ENCODE measurements around the gene TDRD1. TPM values are rescaled to one million over a fixed set of nuclear protein-coding genes. Genes with fewer than 3 reads are reported as not detected.
"Not testable (repeated sequence)": the region's sequence is repeated elsewhere in the genome, so short reads cannot be mapped to it uniquely, and the experiment has no call there.

The TDRD1 gene
- total RNA-seq, 1 donor from 2014 or later = not detected

DNA sequence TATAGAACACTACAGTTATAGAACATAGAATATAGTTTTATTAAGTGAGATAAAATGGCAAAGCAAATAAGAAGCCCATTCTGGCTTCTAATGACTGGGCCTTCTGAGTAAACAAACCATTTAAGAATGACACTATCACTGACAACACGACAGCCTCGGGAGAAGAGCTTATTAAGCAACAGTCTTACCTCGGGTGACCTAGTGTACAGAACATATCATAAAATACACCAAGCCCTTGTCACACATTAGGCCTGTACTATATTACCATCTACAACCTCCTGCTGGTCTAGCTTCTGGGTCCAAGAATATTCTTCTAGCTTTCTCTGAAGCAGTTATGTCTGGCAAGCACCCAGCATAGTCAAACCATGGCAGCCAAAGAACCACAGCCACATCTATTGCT lies 37.1 kb upstream of the TDRD1 start:
- H3K9me3 Mint-ChIP-seq (ENCODE audit: low read depth) = no peaks in the 10 kb centered on the region
- no peak overlapping the region for H3K27ac Mint-ChIP-seq (ENCODE audit: unreplicated experiment)
- H3K36me3 Mint-ChIP-seq (ENCODE audit: low read depth) = peaks cover 23% of the 10 kb centered on the region
- H3K27me3 Mint-ChIP-seq (ENCODE audit: low read depth) = no peaks in the 10 kb centered on the region
- TF ChIP-seq, protein P1, sequence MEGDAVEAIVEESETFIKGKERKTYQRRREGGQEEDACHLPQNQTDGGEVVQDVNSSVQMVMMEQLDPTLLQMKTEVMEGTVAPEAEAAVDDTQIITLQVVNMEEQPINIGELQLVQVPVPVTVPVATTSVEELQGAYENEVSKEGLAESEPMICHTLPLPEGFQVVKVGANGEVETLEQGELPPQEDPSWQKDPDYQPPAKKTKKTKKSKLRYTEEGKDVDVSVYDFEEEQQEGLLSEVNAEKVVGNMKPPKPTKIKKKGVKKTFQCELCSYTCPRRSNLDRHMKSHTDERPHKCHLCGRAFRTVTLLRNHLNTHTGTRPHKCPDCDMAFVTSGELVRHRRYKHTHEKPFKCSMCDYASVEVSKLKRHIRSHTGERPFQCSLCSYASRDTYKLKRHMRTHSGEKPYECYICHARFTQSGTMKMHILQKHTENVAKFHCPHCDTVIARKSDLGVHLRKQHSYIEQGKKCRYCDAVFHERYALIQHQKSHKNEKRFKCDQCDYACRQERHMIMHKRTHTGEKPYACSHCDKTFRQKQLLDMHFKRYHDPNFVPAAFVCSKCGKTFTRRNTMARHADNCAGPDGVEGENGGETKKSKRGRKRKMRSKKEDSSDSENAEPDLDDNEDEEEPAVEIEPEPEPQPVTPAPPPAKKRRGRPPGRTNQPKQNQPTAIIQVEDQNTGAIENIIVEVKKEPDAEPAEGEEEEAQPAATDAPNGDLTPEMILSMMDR (IDR thresholded peaks at IDR 0.05) = no peak
- no peak for DNase-seq (ENCODE audit: low spot score)
- H3K4me1 Mint-ChIP-seq (ENCODE audit: low read depth) = no peaks in the 10 kb centered on the region
- H3K4me3 Mint-ChIP-seq (ENCODE audit: unreplicated experiment) = no peak overlapping the region

DNA sequence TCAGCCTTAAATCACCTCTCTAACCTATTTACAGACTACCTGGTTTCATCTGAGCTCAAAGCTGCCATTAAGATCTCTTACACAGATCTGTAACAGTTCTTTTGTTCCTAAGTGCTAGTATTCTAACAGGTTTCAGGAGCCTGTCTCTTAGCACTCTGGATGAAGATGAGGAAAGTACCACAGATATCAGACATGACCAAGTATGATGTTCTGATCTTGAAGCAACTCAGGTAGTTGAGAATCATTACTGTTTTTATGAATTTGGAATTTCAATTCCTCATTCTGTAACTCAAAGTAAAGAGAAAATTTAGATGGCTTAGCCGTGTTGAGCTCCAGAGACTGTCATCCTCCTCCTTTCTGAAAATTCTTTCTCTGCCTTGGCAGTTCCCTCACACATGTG lies 36.0 kb upstream of the TDRD1 start:
- H3K4me1 Mint-ChIP-seq (ENCODE audit: low read depth) = no peaks in the 10 kb centered on the region
- H3K27ac Mint-ChIP-seq (ENCODE audit: unreplicated experiment) = no peak overlapping the region
- H3K4me3 Mint-ChIP-seq (ENCODE audit: unreplicated experiment) = no peak overlapping the region
- DNase-seq (ENCODE audit: low spot score) = no peak
- H3K36me3 Mint-ChIP-seq (ENCODE audit: low read depth) = peaks cover 30% of the 10 kb centered on the region
- no peaks in the 10 kb centered on the region for H3K9me3 Mint-ChIP-seq (ENCODE audit: low read depth)
- TF ChIP-seq, protein P1 (IDR thresholded peaks at IDR 0.05) = no peak
- no peaks in the 10 kb centered on the region for H3K27me3 Mint-ChIP-seq (ENCODE audit: low read depth)

DNA sequence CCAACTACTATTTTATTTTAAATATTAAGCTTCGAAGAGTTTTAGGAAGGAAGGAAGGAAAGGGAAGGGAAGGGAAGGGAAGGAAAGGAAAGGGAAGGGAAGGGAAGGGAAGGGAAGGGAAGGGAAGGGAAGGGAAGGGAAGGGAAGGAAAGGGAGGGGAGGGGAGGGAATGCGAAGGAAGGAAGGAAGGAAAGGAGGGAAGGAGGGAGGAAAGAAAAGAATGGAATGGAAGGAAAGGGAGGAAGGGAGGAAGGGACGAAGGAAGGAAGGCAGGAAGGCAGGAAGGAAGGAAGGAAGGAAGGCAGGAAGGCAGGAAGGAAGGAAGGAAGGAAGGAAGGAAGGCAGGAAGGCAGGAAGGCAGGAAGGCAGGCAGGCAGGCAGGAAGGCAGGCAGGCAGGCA lies 29.7 kb upstream of the TDRD1 start:
- H3K27ac Mint-ChIP-seq (ENCODE audit: unreplicated experiment); H3K4me3 Mint-ChIP-seq (ENCODE audit: unreplicated experiment); H3K9me3 Mint-ChIP-seq (ENCODE audit: low read depth); DNase-seq (ENCODE audit: low spot score); H3K27me3 Mint-ChIP-seq (ENCODE audit: low read depth): not testable (repeated sequence)
- peaks cover 13% of the 10 kb centered on the region for H3K4me1 Mint-ChIP-seq (ENCODE audit: low read depth)
- H3K36me3 Mint-ChIP-seq (ENCODE audit: low read depth) = peaks cover 36% of the 10 kb centered on the region

DNA sequence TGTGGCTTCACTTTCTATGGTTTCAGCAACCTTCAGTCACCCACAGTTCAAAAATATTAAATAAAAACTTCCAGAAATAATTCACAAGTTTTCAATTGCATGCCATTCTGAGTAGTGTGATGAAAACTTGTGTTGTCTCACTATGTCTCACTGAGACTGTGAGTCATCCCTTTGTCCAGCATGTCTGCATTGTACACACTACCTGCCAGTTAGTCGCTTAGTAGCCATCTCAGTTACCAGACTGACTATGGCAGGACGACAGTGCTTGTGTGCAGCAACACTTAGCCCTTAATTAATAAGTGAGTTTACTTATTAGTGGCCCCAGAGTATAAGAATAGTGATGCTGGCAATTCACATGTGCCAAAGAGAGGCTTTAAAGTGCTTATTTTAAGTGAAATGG lies 27.7 kb upstream of the TDRD1 start:
- H3K4me1 Mint-ChIP-seq (ENCODE audit: low read depth) = peaks cover 13% of the 10 kb centered on the region
- H3K4me3 Mint-ChIP-seq (ENCODE audit: unreplicated experiment) = no peak overlapping the region
- TF ChIP-seq, protein P1 (IDR thresholded peaks at IDR 0.05) = no peak
- H3K36me3 Mint-ChIP-seq (ENCODE audit: low read depth) = peaks cover 37% of the 10 kb centered on the region
- no peak for DNase-seq (ENCODE audit: low spot score)
- peaks cover 6% of the 10 kb centered on the region for H3K9me3 Mint-ChIP-seq (ENCODE audit: low read depth)
- H3K27ac Mint-ChIP-seq (ENCODE audit: unreplicated experiment) = peak overlapping the region; percentile 87
- no peaks in the 10 kb centered on the region for H3K27me3 Mint-ChIP-seq (ENCODE audit: low read depth)

DNA sequence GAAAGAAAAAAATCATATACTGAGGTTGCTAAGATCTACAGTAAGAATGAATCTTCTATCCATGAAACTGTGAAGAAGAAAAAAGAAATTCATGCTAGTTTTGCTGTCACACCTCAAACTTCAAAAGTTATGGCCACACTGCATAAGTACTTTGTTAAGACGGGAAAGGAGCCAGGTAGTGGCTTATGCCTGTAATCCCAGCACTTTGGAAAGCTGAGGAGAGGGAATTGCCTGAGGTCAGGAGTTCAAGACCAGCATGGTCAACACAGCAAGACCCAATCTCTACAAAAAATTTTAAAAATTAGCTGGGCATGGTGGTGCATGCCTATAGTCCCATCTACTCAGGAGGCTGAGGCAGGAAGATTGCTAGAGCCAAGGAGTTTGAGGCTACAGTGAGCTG lies 27.3 kb upstream of the TDRD1 start:
- peak overlapping the region; percentile 87 for H3K27ac Mint-ChIP-seq (ENCODE audit: unreplicated experiment)
- peaks cover 13% of the 10 kb centered on the region for H3K4me1 Mint-ChIP-seq (ENCODE audit: low read depth)
- TF ChIP-seq, protein P1 (IDR thresholded peaks at IDR 0.05) = no peak
- DNase-seq (ENCODE audit: low spot score) = no peak
- peaks cover 6% of the 10 kb centered on the region for H3K9me3 Mint-ChIP-seq (ENCODE audit: low read depth)
- H3K4me3 Mint-ChIP-seq (ENCODE audit: unreplicated experiment) = no peak overlapping the region
- H3K36me3 Mint-ChIP-seq (ENCODE audit: low read depth) = peaks cover 39% of the 10 kb centered on the region
- no peaks in the 10 kb centered on the region for H3K27me3 Mint-ChIP-seq (ENCODE audit: low read depth)

DNA sequence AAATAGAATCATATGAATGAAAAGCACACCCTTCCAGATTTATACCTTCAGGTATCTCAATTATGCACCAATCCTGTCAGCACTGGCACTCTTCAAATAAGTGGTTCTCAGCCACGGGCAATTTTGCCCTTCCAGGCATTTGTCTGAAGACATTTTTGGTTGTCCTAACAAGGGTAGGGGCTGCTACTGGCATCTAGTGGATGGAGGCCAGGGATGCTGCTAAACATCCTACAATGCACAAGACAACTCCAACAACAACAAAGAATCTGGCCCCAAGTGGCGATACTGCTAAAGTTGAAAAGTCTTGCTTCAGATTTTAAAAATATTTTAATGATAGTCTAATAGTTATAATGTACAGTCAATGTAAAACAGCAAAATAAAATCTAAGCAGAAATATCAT lies 21.2 kb upstream of the TDRD1 start:
- peaks cover 6% of the 10 kb centered on the region for H3K9me3 Mint-ChIP-seq (ENCODE audit: low read depth)
- H3K27me3 Mint-ChIP-seq (ENCODE audit: low read depth) = no peaks in the 10 kb centered on the region
- peaks cover 5% of the 10 kb centered on the region for H3K4me1 Mint-ChIP-seq (ENCODE audit: low read depth)

More for the DNA sequence above, 21.2 kb upstream of the TDRD1 start:
- H3K36me3 Mint-ChIP-seq (ENCODE audit: low read depth) = peaks cover 30% of the 10 kb centered on the region
- no peak overlapping the region for H3K4me3 Mint-ChIP-seq (ENCODE audit: unreplicated experiment)
- TF ChIP-seq, protein P1 (IDR thresholded peaks at IDR 0.05) = peak; percentile 24
- no peak for DNase-seq (ENCODE audit: low spot score)
- H3K27ac Mint-ChIP-seq (ENCODE audit: unreplicated experiment) = no peak overlapping the region
